ENCODE data around the gene SLC66A2. TPM values are rescaled to one million over a fixed set of nuclear protein-coding genes. Genes with fewer than 3 reads are reported as not detected.
"Not testable (repeated sequence)": the region's sequence is repeated elsewhere in the genome, so short reads cannot be mapped to it uniquely, and the experiment has no call there.

SLC66A2 gene
- total RNA-seq, 4 donors from 2014 or later, result 69.4 to 176 (median 103) TPM

DNA sequence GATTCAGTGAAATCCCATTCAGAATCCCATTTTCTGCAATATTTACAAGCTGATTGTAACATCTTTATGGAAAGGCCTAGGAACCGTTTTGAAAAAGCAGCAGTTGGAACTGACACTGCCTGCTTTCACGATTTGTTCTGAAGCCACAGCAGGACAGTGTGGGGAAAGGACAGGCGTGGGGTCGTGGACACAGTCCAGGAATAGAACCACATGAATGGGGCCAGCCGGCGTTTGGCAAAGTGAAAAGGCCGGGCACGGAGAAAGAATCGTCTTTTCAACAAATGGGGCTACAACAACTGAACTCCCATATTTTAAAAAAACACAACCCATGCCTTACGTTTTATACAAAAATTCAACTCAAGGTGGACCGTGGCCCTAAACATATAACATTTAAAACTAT, 69.8 kb downstream of the SLC66A2 start:
- ATAC-seq (ENCODE audit: low FRiP score) (no peak), DNase-seq (ENCODE audit: low spot score) (no peak)
- TF ChIP-seq, protein P1, sequence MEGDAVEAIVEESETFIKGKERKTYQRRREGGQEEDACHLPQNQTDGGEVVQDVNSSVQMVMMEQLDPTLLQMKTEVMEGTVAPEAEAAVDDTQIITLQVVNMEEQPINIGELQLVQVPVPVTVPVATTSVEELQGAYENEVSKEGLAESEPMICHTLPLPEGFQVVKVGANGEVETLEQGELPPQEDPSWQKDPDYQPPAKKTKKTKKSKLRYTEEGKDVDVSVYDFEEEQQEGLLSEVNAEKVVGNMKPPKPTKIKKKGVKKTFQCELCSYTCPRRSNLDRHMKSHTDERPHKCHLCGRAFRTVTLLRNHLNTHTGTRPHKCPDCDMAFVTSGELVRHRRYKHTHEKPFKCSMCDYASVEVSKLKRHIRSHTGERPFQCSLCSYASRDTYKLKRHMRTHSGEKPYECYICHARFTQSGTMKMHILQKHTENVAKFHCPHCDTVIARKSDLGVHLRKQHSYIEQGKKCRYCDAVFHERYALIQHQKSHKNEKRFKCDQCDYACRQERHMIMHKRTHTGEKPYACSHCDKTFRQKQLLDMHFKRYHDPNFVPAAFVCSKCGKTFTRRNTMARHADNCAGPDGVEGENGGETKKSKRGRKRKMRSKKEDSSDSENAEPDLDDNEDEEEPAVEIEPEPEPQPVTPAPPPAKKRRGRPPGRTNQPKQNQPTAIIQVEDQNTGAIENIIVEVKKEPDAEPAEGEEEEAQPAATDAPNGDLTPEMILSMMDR (IDR thresholded peaks at IDR 0.05), result no peak

DNA sequence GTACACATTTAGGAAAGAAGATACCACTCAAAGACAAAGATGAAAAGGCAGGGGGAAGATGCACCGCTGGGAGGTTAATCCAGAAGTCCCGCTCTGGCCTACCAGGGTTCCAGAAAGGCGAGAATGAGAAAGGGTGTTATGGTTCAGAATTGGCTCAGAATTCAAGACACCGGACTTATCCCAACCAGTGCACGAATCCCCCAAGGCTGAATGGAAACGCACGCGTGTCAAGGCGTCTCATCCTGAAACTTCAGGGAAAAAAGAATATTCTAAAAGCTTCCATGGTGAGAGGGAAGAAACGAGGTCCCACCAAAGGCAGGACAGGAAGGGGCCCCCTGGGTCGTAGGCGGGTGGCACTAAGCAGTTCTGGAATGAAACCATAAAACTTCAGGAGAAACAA, 71.9 kb downstream of the SLC66A2 start:
- TF ChIP-seq, protein P1 (IDR thresholded peaks at IDR 0.05), result no peak
- ATAC-seq (ENCODE audit: low FRiP score) (no peak), DNase-seq (ENCODE audit: low spot score) (no peak)

DNA sequence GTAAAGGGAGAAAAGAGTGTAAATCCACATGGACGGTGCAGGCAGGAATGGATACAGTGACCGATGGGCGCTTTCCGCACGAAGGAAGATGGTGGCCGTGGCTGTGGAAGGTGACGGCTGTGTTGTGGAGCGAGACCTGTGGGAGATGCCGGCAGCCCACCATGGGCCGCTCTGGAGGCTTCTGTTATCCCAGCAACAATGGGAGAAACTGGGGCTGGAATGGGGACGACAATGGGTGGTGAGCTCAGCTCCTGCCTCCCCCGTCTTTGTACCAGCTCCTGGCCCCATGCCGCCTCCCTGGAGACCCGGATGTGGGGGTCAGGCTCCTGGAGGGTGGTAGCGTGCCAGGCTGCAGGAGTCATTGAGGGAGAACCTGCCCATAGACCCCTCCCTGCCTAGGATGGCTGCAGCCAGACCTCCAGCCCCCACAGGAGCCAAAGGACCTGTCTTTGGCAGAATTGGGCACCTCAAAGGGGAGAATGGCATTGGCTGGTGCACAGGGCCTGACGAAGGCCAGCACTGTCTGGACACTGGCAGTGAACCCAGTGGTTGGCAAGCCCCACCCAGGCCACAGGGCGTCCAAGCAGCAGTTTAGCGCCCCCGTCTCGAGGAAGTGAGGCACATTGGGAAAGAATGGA, 72.6 kb downstream of the SLC66A2 start:
- DNase-seq (ENCODE audit: low spot score) (no peak), ATAC-seq (ENCODE audit: low FRiP score) (no peak)
- TF ChIP-seq, protein P1 (IDR thresholded peaks at IDR 0.05), result no peak

DNA sequence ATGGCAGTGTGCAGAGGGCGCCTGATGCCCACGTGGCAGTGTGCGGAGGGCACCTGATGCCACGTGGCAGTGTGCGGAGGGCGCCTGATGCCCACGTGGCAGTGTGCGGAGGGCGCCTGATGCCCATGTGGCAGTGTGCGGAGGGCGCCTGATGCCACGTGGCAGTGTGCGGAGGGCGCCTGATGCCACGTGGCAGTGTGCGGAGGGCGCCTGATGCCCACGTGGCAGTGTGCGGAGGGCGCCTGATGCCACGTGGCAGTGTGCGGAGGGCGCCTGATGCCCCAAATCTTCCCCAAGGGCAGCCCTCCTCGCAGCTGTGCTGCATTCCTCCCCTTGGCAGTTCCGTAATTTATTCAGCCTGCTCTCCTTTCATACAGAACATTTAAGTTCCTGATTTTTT, 73.2 kb downstream of the SLC66A2 start:
- DNase-seq (ENCODE audit: low spot score); ATAC-seq (ENCODE audit: low FRiP score): not testable (repeated sequence)

DNA sequence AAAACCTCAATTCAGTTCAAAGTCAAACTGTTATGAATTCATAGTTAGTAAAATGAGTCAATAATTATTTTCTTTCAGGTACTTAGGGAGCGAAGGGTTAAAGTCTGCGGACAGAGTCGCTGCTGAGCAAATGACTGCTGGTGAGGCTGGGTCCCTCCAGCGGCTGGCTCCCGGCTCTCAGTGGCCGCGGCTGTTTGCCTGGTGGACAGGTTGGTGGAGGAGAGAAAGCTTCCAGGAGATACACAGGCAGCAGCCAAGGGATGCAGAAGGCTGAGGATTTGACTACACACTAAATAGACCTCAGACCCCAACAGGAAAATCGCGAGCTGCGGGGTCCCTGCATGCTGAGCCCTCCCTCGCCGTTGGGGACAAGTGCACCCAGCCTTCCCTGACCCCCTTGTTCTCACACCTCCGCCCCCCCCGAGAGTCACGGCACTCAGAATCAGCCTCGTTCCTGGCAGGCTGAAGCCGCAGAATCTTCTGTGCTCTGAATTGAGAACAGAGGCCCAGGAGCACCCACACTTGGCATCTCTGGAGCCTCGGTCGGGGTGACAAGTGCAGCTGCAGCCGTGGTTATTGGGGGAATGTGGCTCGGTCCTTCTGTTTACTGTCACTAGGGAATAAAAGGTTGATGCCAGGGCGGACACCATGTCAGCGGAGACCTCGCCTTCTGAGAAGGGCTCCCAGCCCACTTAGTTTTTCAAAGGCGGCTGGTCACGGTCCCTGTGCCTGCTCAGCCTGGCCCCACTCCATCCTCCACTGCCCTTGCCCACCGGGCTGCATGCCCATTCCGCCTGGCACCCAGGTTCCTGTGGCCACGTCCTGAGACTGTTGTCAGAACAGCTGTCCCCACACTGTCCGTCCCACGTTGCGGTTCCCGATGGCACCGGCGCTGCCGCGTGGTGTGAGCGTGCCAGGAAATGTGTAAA, 74.0 kb downstream of the SLC66A2 start:
- DNase-seq (ENCODE audit: low spot score) (no peak), ATAC-seq (ENCODE audit: low FRiP score) (no peak)
- TF ChIP-seq, protein P1 (IDR thresholded peaks at IDR 0.05), result no peak

DNA sequence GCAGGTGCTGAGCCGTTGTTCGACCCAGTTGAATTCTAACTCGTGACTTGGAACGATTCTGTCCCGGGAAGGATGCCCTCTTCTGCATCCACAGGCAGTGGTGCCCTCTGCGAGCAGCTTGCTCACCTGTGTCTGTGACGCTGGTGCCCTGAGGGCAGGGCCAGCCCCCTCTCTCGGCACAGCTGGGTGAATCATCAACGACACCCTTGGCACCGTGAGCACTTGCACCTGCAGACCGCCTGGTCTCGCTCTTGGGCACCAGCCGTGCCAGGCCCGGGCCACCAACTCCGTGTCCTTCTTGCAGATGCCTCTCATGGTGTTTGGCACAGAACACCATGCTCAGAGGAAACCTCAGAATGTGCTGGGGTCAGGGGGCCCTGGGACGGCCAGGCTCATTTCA, 75.0 kb downstream of the SLC66A2 start:
- ATAC-seq (ENCODE audit: low FRiP score) (no peak), DNase-seq (ENCODE audit: low spot score) (no peak)
- TF ChIP-seq, protein P1 (IDR thresholded peaks at IDR 0.05), result no peak

DNA sequence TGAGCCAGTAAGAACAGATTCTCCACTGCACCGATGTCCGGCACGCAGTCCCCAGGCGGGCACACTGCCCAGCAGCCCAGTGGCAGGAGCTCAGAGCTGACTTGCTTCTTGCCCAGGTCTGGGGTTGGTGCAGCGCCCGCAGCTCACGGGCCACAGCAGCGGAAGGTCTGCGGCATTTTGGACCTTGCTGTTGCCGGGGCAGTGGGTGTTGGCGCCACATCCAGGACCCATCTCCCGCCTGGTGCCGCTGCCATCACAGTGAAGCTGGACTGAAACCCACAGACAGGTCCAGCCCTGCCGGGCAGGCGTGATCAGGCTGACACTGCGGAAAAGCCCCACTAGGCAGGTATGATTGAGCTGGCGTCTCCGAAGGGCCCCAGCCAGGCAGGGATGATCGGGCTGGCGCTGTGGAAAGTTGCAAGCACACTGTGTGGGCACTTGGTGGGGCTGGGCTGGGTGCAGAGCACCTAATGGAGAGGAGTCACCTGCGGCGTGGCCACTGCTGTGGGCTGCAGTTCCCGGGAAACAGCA, 75.5 kb downstream of the SLC66A2 start:
- TF ChIP-seq, protein P1 (IDR thresholded peaks at IDR 0.05), result no peak
- ATAC-seq (ENCODE audit: low FRiP score) (no peak), DNase-seq (ENCODE audit: low spot score) (no peak)

Data from omental fat pad (tissue), 4 donors.